GM12878 (cell line): ENCODE results near the gene ENO2. TPM values are rescaled to one million over a fixed set of nuclear protein-coding genes. Genes with fewer than 3 reads are reported as not detected.
A peak's percentile ranks its signal among the peaks of the same experiment; 100 is the strongest.

Experiments used
- BCLAF1 ChIP-seq: fragments of 450-650 bp; IDR thresholded peaks from 2 replicates; pipeline ENCODE4 v1.6.1; 2017; ENCODE audit warnings: antibody characterized with exemption, mild to moderate bottlenecking, moderate library complexity
- BHLHE40 ChIP-seq, 2 experiments: fragments of 450-650 bp in 1 of 2; IDR thresholded peaks; 2 replicates each; pipeline ENCODE4 v1.6.1; 2011 to 2017; ENCODE audit warnings: low read depth in 2 of 2, borderline replicate concordance in 1 of 2, improper control_type of control experiment in 1 of 2, low read length in 1 of 2, mild to moderate bottlenecking in 1 of 2
- ETV6 ChIP-seq, 2 experiments: fragments of 450-650 bp in 1 of 2; IDR thresholded peaks in 1 of 2; conservative IDR thresholded peaks in 1 of 2; 2 replicates each; pipeline ENCODE4 v1.6.1; 2014; ENCODE audit warnings: antibody characterized with exemption in 1 of 2, borderline replicate concordance in 1 of 2, low read depth in 1 of 2, mild to moderate bottlenecking in 1 of 2, moderate library complexity in 1 of 2
- NBN ChIP-seq: fragments of 450-650 bp; IDR thresholded peaks from 2 replicates; pipeline ENCODE4 v1.6.1; 2016
- PAX5 ChIP-seq: IDR thresholded peaks from 2 replicates; pipeline ENCODE4 v1.6.1; 2011; ENCODE audit warnings: low read depth, low read length, borderline replicate concordance
- PAX8 ChIP-seq: fragments of 450-650 bp; IDR thresholded peaks from 2 replicates; pipeline ENCODE4 v1.6.1; 2017; ENCODE audit warnings: mild to moderate bottlenecking, moderate library complexity
- RB1 ChIP-seq: fragments of 450-650 bp; formaldehyde crosslinking; IDR thresholded peaks from 2 replicates; pipeline ENCODE4 v1.6.1; 2017; ENCODE audit warnings: mild to moderate bottlenecking, borderline replicate concordance
- SUPT20H ChIP-seq: IDR thresholded peaks from 2 replicates; pipeline ENCODE4 v1.6.1; 2011; ENCODE audit warnings: low read depth, mild to moderate bottlenecking, low read length, moderate library complexity, borderline replicate concordance; ENCODE audit not compliant: control insufficient read depth
- ZNF592 ChIP-seq: fragments of 450-650 bp; IDR thresholded peaks from 2 replicates; pipeline ENCODE4 v1.6.1; 2017; ENCODE audit warnings: mild to moderate bottlenecking, moderate library complexity
- polyA plus RNA-seq, 11 experiments: library from polyadenylated mRNA; depleted of rRNA in 4 of 11; unstranded in 6 of 11; stranded (reverse) in 5 of 11; fragments of >200 nt; fragmentation: Nextera tagmentation in 4 of 11; fragmentation: Illumina TruSeq in 1 of 11; extraction: Ambion mirVana in 4 of 11; extraction: Trizol in 1 of 11; gene quantifications; 1 replicate in 1 of 11; 2 replicates in 10 of 11; pipeline versions ENCODE4 v1.2.1 to v1.2.3, GENCODE V29; 2011 to 2016; ENCODE audit warnings: inconsistent platforms in 2 of 11, missing spikeins in 2 of 11, low read depth in 1 of 11
- total RNA-seq, 4 experiments: library from RNA; depleted of rRNA in 3 of 4; stranded (reverse); fragments of >200 nt in 3 of 4; fragmentation: Illumina TruSeq in 1 of 4; extraction: Trizol in 1 of 4; gene quantifications; 2 replicates each; pipeline versions ENCODE4 v1.2.1 to v1.2.3, GENCODE V29; 2013 to 2021
- TF ChIP-seq, protein P1 (sequence below): IDR thresholded peaks from 2 replicates; pipeline ENCODE4 v1.6.1; 2011; ENCODE audit warnings: borderline replicate concordance, low read depth, mild to moderate bottlenecking, moderate library complexity, low read length; ENCODE audit not compliant: insufficient read depth, poor library complexity, severe bottlenecking
- TF ChIP-seq, protein P2 (sequence below): fragments of 450-650 bp; IDR thresholded peaks from 2 replicates; pipeline ENCODE4 v1.6.1; 2016; ENCODE audit warnings: mild to moderate bottlenecking
- TF ChIP-seq, protein P3 (sequence below): fragments of 450-650 bp; IDR thresholded peaks from 2 replicates; pipeline ENCODE4 v1.6.1; 2016; ENCODE audit warnings: mild to moderate bottlenecking
- TF ChIP-seq, protein P4 (sequence below): IDR thresholded peaks from 2 replicates; pipeline ENCODE4 v1.6.1; 2011; ENCODE audit warnings: borderline replicate concordance, low read depth, mild to moderate bottlenecking, moderate library complexity, mixed read lengths, low read length; ENCODE audit not compliant: insufficient read depth; ENCODE audit errors: extremely low read length

ENO2 gene
- total and polyA plus RNA-seq, 10 of the 15 experiments (the other 5 are each of a cell fraction or from before 2014, with no cell fraction given): 24.8 to 196 (median 43.1) TPM

DNA sequence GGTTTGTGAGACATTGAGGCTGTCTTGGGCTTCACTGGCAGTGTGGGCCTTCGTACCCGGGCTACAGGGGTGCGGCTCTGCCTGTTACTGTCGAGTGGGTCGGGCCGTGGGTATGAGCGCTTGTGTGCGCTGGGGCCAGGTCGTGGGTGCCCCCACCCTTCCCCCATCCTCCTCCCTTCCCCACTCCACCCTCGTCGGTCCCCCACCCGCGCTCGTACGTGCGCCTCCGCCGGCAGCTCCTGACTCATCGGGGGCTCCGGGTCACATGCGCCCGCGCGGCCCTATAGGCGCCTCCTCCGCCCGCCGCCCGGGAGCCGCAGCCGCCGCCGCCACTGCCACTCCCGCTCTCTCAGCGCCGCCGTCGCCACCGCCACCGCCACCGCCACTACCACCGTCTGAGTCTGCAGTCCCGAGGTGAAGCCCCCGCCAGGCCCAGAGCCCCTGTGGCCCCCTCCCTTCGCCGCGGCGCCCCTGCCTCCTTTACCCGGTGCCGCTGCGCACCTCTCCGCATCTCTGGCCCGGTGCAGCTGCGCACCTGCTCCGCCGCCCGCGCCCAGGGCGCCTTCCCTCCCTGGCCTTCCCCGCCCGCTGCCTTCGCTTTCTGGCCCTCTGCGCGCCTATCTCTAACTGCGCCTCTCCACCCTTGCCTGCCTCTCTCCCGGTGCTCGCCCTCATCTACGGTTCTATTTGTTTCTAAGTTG lies at the start of gene ENO2 (continued):
- TF ChIP-seq, protein P1, sequence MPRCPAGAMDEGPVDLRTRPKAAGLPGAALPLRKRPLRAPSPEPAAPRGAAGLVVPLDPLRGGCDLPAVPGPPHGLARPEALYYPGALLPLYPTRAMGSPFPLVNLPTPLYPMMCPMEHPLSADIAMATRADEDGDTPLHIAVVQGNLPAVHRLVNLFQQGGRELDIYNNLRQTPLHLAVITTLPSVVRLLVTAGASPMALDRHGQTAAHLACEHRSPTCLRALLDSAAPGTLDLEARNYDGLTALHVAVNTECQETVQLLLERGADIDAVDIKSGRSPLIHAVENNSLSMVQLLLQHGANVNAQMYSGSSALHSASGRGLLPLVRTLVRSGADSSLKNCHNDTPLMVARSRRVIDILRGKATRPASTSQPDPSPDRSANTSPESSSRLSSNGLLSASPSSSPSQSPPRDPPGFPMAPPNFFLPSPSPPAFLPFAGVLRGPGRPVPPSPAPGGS: no peak
- TF ChIP-seq PAX5 (0 out of 2 replicates have a peak, but pooled peaks have one; percentile 5), PAX8 (no peak), BCLAF1 (no peak), ETV6 (conservative IDR thresholded peaks at IDR 0.05 in 1 of 2, IDR thresholded peaks at IDR 0.05 in 1 of 2; ENCODE audit: borderline replicate concordance in 1 of 2, low read depth in 1 of 2) (no peak), ZNF592 (no peak; the same call in 1 of the 2 replicates), BHLHE40 (IDR thresholded peaks at IDR 0.05; ENCODE audit: borderline replicate concordance in 1 of 2, low read depth in 2 of 2, low read length in 1 of 2) (peak; percentile 40 to 78; a peak in 3 of 4 replicates), NBN (no peak), RB1 (peak; percentile 34; the same call in 1 of the 2 replicates), SUPT20H (no peak)
- TF ChIP-seq, protein P2, sequence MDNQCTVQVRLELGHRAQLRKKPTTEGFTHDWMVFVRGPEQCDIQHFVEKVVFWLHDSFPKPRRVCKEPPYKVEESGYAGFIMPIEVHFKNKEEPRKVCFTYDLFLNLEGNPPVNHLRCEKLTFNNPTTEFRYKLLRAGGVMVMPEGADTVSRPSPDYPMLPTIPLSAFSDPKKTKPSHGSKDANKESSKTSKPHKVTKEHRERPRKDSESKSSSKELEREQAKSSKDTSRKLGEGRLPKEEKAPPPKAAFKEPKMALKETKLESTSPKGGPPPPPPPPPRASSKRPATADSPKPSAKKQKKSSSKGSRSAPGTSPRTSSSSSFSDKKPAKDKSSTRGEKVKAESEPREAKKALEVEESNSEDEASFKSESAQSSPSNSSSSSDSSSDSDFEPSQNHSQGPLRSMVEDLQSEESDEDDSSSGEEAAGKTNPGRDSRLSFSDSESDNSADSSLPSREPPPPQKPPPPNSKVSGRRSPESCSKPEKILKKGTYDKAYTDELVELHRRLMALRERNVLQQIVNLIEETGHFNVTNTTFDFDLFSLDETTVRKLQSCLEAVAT: no peak
- TF ChIP-seq, protein P3, sequence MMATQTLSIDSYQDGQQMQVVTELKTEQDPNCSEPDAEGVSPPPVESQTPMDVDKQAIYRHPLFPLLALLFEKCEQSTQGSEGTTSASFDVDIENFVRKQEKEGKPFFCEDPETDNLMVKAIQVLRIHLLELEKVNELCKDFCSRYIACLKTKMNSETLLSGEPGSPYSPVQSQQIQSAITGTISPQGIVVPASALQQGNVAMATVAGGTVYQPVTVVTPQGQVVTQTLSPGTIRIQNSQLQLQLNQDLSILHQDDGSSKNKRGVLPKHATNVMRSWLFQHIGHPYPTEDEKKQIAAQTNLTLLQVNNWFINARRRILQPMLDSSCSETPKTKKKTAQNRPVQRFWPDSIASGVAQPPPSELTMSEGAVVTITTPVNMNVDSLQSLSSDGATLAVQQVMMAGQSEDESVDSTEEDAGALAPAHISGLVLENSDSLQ: no peak
- TF ChIP-seq, protein P4, sequence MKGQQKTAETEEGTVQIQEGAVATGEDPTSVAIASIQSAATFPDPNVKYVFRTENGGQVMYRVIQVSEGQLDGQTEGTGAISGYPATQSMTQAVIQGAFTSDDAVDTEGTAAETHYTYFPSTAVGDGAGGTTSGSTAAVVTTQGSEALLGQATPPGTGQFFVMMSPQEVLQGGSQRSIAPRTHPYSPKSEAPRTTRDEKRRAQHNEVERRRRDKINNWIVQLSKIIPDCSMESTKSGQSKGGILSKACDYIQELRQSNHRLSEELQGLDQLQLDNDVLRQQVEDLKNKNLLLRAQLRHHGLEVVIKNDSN: peak; percentile 84
